K562 treated with DMSO at 1 percent for 12 hours (cell line): ENCODE measurements around the gene MMP8. TPM values are rescaled to one million over a fixed set of nuclear protein-coding genes. Genes with fewer than 3 reads are reported as not detected.

Experiments used
- total RNA-seq: library from RNA; unstranded; fragments of 300-600 nt; gene quantifications from 2 replicates; pipeline ENCODE4 v1.2.3, GENCODE V29; 2022; ENCODE audit not compliant: insufficient read depth

The MMP8 gene
- total RNA-seq, result not detected in 2 replicates

GRCh38 chr11:102724904-102725500, at the start of gene MMP8:
TSS of gene MMP8 (minus strand) at chr11:102724954. CDS start at chr11:102724855, 99 bp downstream.

GRCh38 chr11:102705626-102706025, 19.1 kb downstream of the MMP8 start, which contains the start of gene MMP27:
TSS of gene MMP27 (minus strand) at chr11:102705769. CDS start at chr11:102705714, 55 bp downstream.

Other genes with a start within 250 kb of the MMP8 start
- not detected in 2 replicates for gene MMP7, start 194.2 kb downstream of the MMP8 start, total RNA-seq
- gene MMP20, start 99.6 kb downstream of the MMP8 start, total RNA-seq, result not detected in 2 replicates
- not detected in 2 replicates for gene MMP27, start 19.2 kb downstream of the MMP8 start, total RNA-seq
- gene MMP10, start 55.7 kb upstream of the MMP8 start, total RNA-seq, result not detected in 2 replicates
- gene MMP1, start 73.2 kb upstream of the MMP8 start, total RNA-seq, result not detected in 2 replicates
- not detected in 2 replicates for gene MMP3, start 118.7 kb upstream of the MMP8 start, total RNA-seq
- not detected in 2 replicates for gene MMP12, start 150.0 kb upstream of the MMP8 start, total RNA-seq
- not detected in 2 replicates for gene MMP13, start 230.8 kb upstream of the MMP8 start, total RNA-seq